ENCODE measurements around the gene TOP3B.

Gene TOP3B

GRCh38 chr22:21933413-21933812 lies 49.2 kb downstream of the TOP3B start:
- Histone ChIP-seq H3K4me1 (ENCODE audit: control insufficient read depth, low read length) (peaks cover 22% of the 10 kb centered on the region), H3K36me3 (ENCODE audit: control insufficient read depth, low read length) (peaks cover 3% of the 10 kb centered on the region; the same call in 1 of the 2 replicates), H3K27me3 (ENCODE audit: control insufficient read depth, low read length) (no peaks in the 10 kb centered on the region), H3K9me3 (ENCODE audit: control insufficient read depth, insufficient read depth, low read length) (no peaks in the 10 kb centered on the region), H4K20me1 (ENCODE audit: control insufficient read depth, insufficient read depth, low read depth, low read length) (no peaks in the 10 kb centered on the region), H3K79me2 (ENCODE audit: control insufficient read depth, low read length) (no peaks in the 10 kb centered on the region), H3K27ac (ENCODE audit: low read depth, low read length) (no peak overlapping the region), H3K9me2 (replicated peaks; ENCODE audit: control insufficient read depth, low read length) (no peaks in the 10 kb centered on the region), H3K4me2 (ENCODE audit: low read length) (no peak overlapping the region), H3K4me3 (ENCODE audit: low read length) (no peak overlapping the region), H3F3A (ENCODE audit: control insufficient read depth, insufficient read depth) (no peaks in the 10 kb centered on the region)
- TF ChIP-seq EZH2phosphoT487 (IDR thresholded peaks at IDR 0.05; ENCODE audit: borderline replicate concordance, low read length): no peak
- TF ChIP-seq CTCF (IDR thresholded peaks at IDR 0.05; ENCODE audit: low read depth, low read length, poor library complexity, severe bottlenecking): no peak

- no peak overlapping the region for H3K4me2 ChIP-seq (ENCODE audit: low read length)
- no peak for TF ChIP-seq CTCF (IDR thresholded peaks at IDR 0.05; ENCODE audit: low read depth, low read length, poor library complexity, severe bottlenecking)
- no peak for TF ChIP-seq EZH2phosphoT487 (IDR thresholded peaks at IDR 0.05; ENCODE audit: borderline replicate concordance, low read length)
- H3K36me3 ChIP-seq (ENCODE audit: control insufficient read depth, low read length): peaks cover 3% of the 10 kb centered on the region; the same call in 1 of the 2 replicates
- no peaks in the 10 kb centered on the region for H3K27me3 ChIP-seq (ENCODE audit: control insufficient read depth, low read length)
- no peak overlapping the region for H3K27ac ChIP-seq (ENCODE audit: low read depth, low read length)
- H3K4me3 ChIP-seq (ENCODE audit: low read length): no peak overlapping the region
- no peaks in the 10 kb centered on the region for H4K20me1 ChIP-seq (ENCODE audit: control insufficient read depth, insufficient read depth, low read depth, low read length)
- no peaks in the 10 kb centered on the region for H3K9me3 ChIP-seq (ENCODE audit: control insufficient read depth, insufficient read depth, low read length)
- H3K79me2 ChIP-seq (ENCODE audit: control insufficient read depth, low read length): no peaks in the 10 kb centered on the region
- no peaks in the 10 kb centered on the region for H3K9me2 ChIP-seq (replicated peaks; ENCODE audit: control insufficient read depth, low read length)
- H3K4me1 ChIP-seq (ENCODE audit: control insufficient read depth, low read length): peaks cover 15% of the 10 kb centered on the region
- no peaks in the 10 kb centered on the region for H3F3A ChIP-seq (ENCODE audit: control insufficient read depth, insufficient read depth)
Observed at GRCh38 chr22:21932347-21932746, 50.2 kb downstream of the TOP3B start.

- Histone ChIP-seq H3K4me2 (ENCODE audit: low read length) (no peak overlapping the region), H3K27me3 (ENCODE audit: control insufficient read depth, low read length) (no peaks in the 10 kb centered on the region), H3K4me3 (ENCODE audit: low read length) (no peak overlapping the region), H3K79me2 (ENCODE audit: control insufficient read depth, low read length) (no peaks in the 10 kb centered on the region), H3K4me1 (ENCODE audit: control insufficient read depth, low read length) (peaks cover 5% of the 10 kb centered on the region), H4K20me1 (ENCODE audit: control insufficient read depth, insufficient read depth, low read depth, low read length) (no peaks in the 10 kb centered on the region), H3K9me2 (replicated peaks; ENCODE audit: control insufficient read depth, low read length) (no peaks in the 10 kb centered on the region), H3K9me3 (ENCODE audit: control insufficient read depth, insufficient read depth, low read length) (no peaks in the 10 kb centered on the region), H3K27ac (ENCODE audit: low read depth, low read length) (no peak overlapping the region), H3F3A (ENCODE audit: control insufficient read depth, insufficient read depth) (no peaks in the 10 kb centered on the region), H3K36me3 (ENCODE audit: control insufficient read depth, low read length) (peaks cover 3% of the 10 kb centered on the region; the same call in 1 of the 2 replicates)
- TF ChIP-seq EZH2phosphoT487 (IDR thresholded peaks at IDR 0.05; ENCODE audit: borderline replicate concordance, low read length): no peak
- TF ChIP-seq CTCF (IDR thresholded peaks at IDR 0.05; ENCODE audit: low read depth, low read length, poor library complexity, severe bottlenecking): no peak
Observed at GRCh38 chr22:21931056-21931455, 51.5 kb downstream of the TOP3B start.

Measured in DOHH2 (cell line).